SK-N-MC (cell line): ENCODE results near the gene DNAL4.

ENCODE experiments used
- EZH2 ChIP-seq: fragments of 200-600 bp; sonication (generic); IDR thresholded peaks from one replicate; pipeline ENCODE4 v1.6.1; 2017; ENCODE audit warnings: antibody characterized with exemption
- FOXP2 ChIP-seq: optimal IDR thresholded peaks from 2 replicates; pipeline ENCODE3; 2011; ENCODE audit warnings: mild to moderate bottlenecking, moderate library complexity; ENCODE audit not compliant: insufficient read depth; ENCODE audit errors: extremely low read length, control extremely low read depth
- POLR2AphosphoS5 ChIP-seq: IDR thresholded peaks from 2 replicates; pipeline ENCODE4 v1.6.1; 2012; ENCODE audit warnings: mild to moderate bottlenecking, low read depth, low read length, borderline replicate concordance

- TF ChIP-seq FOXP2, result no peak
- no peak for TF ChIP-seq EZH2
- no peak for TF ChIP-seq POLR2AphosphoS5
These were observed 35.5 kb upstream of the DNAL4 start for GRCh38 chr22:38829485-38829884.
